ENCODE data around the gene MPRIP.
"Not testable (repeated sequence)": the region's sequence is repeated elsewhere in the genome, so short reads cannot be mapped to it uniquely, and the experiment has no call there.

MPRIP gene

GRCh38 chr17:17168401-17168800 is 126.1 kb downstream of the MPRIP start:
- no peak for DNase-seq (ENCODE audit: low read depth)

- no peak for DNase-seq (ENCODE audit: low read depth)
Measured at GRCh38 chr17:17169396-17169795, 127.1 kb downstream of the MPRIP start.

- DNase-seq (ENCODE audit: low read depth): no peak
Measured at GRCh38 chr17:17170346-17170985, 128.2 kb downstream of the MPRIP start.

- no peak for DNase-seq (ENCODE audit: low read depth)
Measured at GRCh38 chr17:17171186-17171585, 128.9 kb downstream of the MPRIP start.

GRCh38 chr17:17172001-17172939 is 130.0 kb downstream of the MPRIP start:
- DNase-seq (ENCODE audit: low read depth): no peak

GRCh38 chr17:17172990-17173389 is 130.7 kb downstream of the MPRIP start:
- no peak for DNase-seq (ENCODE audit: low read depth)

GRCh38 chr17:17173921-17174320 is 131.7 kb downstream of the MPRIP start:
- DNase-seq (ENCODE audit: low read depth): no peak

GRCh38 chr17:17175340-17175739 is 133.1 kb downstream of the MPRIP start:
- no peak for DNase-seq (ENCODE audit: low read depth)

- DNase-seq (ENCODE audit: low read depth): no peak
Measured at GRCh38 chr17:17175917-17176316, 133.7 kb downstream of the MPRIP start.

- no peak for DNase-seq (ENCODE audit: low read depth)
Measured at GRCh38 chr17:17176341-17176740, 134.1 kb downstream of the MPRIP start.

GRCh38 chr17:17177176-17177575 is 134.9 kb downstream of the MPRIP start:
- no peak for DNase-seq (ENCODE audit: low read depth)

GRCh38 chr17:17179371-17179827 is 137.1 kb downstream of the MPRIP start:
- no peak for DNase-seq (ENCODE audit: low read depth)

GRCh38 chr17:17180141-17180603 is 137.9 kb downstream of the MPRIP start:
- no peak for DNase-seq (ENCODE audit: low read depth)

- DNase-seq (ENCODE audit: low read depth): no peak
Measured at GRCh38 chr17:17180741-17181525, 138.7 kb downstream of the MPRIP start.

- no peak for DNase-seq (ENCODE audit: low read depth)
Measured at GRCh38 chr17:17181666-17182597, 139.7 kb downstream of the MPRIP start.

GRCh38 chr17:17182598-17183136 is 140.4 kb downstream of the MPRIP start:
- DNase-seq (ENCODE audit: low read depth): no peak

GRCh38 chr17:17183744-17184143 is 141.5 kb downstream of the MPRIP start:
- no peak for DNase-seq (ENCODE audit: low read depth)

GRCh38 chr17:17184985-17185757 is 142.9 kb downstream of the MPRIP start:
- not testable (repeated sequence) for DNase-seq (ENCODE audit: low read depth)

GRCh38 chr17:17186051-17186450 is 143.8 kb downstream of the MPRIP start:
- DNase-seq (ENCODE audit: low read depth): no peak
